K562 (cell line): ENCODE results near the gene ADAT3. TPM values are rescaled to one million over a fixed set of nuclear protein-coding genes. Genes with fewer than 3 reads are reported as not detected.
A peak's percentile ranks its signal among the peaks of the same experiment; 100 is the strongest.

ENCODE experiments used
- ARHGAP35 ChIP-seq: fragments of 450-650 bp; IDR thresholded peaks from 2 replicates; pipeline ENCODE4 v1.6.1; 2018; ENCODE audit not compliant: partially characterized antibody
- CHD1 ChIP-seq: fragments of 200-600 bp; sonication (generic); IDR thresholded peaks from one replicate; pipeline ENCODE4 v1.6.1; 2012; ENCODE audit warnings: mild to moderate bottlenecking, moderate library complexity, low read length, inconsistent platforms
- ELF2 ChIP-seq: fragments of 250-450 bp; sonication (Bioruptor Pico); IDR thresholded peaks from 2 replicates; pipeline ENCODE4 v1.5.0; 2021; ENCODE audit warnings: mild to moderate bottlenecking
- HMGN3 ChIP-seq: IDR thresholded peaks from 2 replicates; pipeline ENCODE4 v1.6.1; 2011; ENCODE audit warnings: borderline replicate concordance, low read depth, mild to moderate bottlenecking, mixed read lengths, low read length; ENCODE audit not compliant: insufficient read length; ENCODE audit errors: extremely low read depth
- NR4A1 ChIP-seq, 2 experiments: fragments of 250-450 bp in 1 of 2; fragments of 450-650 bp in 1 of 2; sonication (Bioruptor Pico) in 1 of 2; IDR thresholded peaks; 2 replicates each; pipeline versions ENCODE4 v1.4.0 to v1.6.1; 2016 to 2020; ENCODE audit warnings: mild to moderate bottlenecking in 2 of 2, missing compliant biosample characterization in 1 of 2, missing genetic modification characterization in 1 of 2, moderate library complexity in 1 of 2
- POLR2A ChIP-seq: fragments of 450-650 bp; conservative IDR thresholded peaks from 2 replicates; pipeline ENCODE4 v1.6.1; 2016
- SRSF1 ChIP-seq: fragments of 200-400 bp; formaldehyde crosslinking; IDR thresholded peaks from 2 replicates; pipeline ENCODE4 v1.6.1; 2017; ENCODE audit warnings: mild to moderate bottlenecking, low read depth, low read length, moderate library complexity
- TCF7L2 ChIP-seq: fragments of 150-350 bp; IDR thresholded peaks from 2 replicates; pipeline ENCODE4 v1.6.1; 2016; ENCODE audit warnings: low read depth, mild to moderate bottlenecking, low read length, moderate library complexity
- WHSC1 ChIP-seq: IDR thresholded peaks from one replicate; pipeline ENCODE4 v1.6.1; 2012; ENCODE audit warnings: low read length, control low read depth, inconsistent platforms
- ZNF324 ChIP-seq: fragments of 250-450 bp; sonication (Bioruptor Pico); IDR thresholded peaks from 2 replicates; pipeline ENCODE4 v1.4.0; 2020; ENCODE audit warnings: mild to moderate bottlenecking
- polyA plus RNA-seq, 8 experiments: library from polyadenylated mRNA; depleted of rRNA in 4 of 8; stranded (reverse) in 5 of 8; unstranded in 3 of 8; fragments of >200 nt; fragmentation: Nextera tagmentation in 2 of 8; fragmentation: Illumina TruSeq in 1 of 8; extraction: Ambion mirVana in 2 of 8; extraction: Trizol in 1 of 8; gene quantifications; 2 replicates each; pipeline versions ENCODE4 v1.2.1 to v1.2.3, GENCODE V29; 2011 to 2014; ENCODE audit warnings: inconsistent platforms in 1 of 8, missing spikeins in 1 of 8
- total RNA-seq, 7 experiments: library from RNA; depleted of rRNA in 6 of 7; stranded (reverse); fragments of >200 nt in 6 of 7; fragmentation: Illumina TruSeq in 2 of 7; extraction: Trizol in 2 of 7; gene quantifications; 2 replicates each; pipeline versions ENCODE4 v1.2.1 to v1.2.3, GENCODE V29; 2011 to 2021; ENCODE audit warnings: low replicate concordance in 1 of 7
- TF ChIP-seq, protein P1 (sequence below), 2 experiments: fragments of 450-650 bp; formaldehyde crosslinking in 1 of 2; IDR thresholded peaks; 2 replicates each; pipeline versions ENCODE4 v1.4.0 to v1.6.1; 2014 to 2020; ENCODE audit warnings: mild to moderate bottlenecking in 2 of 2, borderline replicate concordance in 1 of 2, low read depth in 1 of 2
- TF ChIP-seq, protein P2 (sequence below): sonication (generic); formaldehyde crosslinking; IDR thresholded peaks from 2 replicates; pipeline ENCODE4 v1.8.1; 2023; ENCODE audit warnings: mild to moderate bottlenecking, missing genetic modification reagents, moderate library complexity
- TF ChIP-seq, protein P3 (sequence below): sonication (generic); formaldehyde crosslinking; IDR thresholded peaks from 2 replicates; pipeline ENCODE4 v1.8.1; 2022; ENCODE audit warnings: missing genetic modification reagents

Gene ADAT3
- total and polyA plus RNA-seq, 9 of the 15 experiments (the other 6 are each of a cell fraction or from before 2014, with no cell fraction given), result 0.67 to 15.6 (median 7.8) TPM; not detected in 4

DNA sequence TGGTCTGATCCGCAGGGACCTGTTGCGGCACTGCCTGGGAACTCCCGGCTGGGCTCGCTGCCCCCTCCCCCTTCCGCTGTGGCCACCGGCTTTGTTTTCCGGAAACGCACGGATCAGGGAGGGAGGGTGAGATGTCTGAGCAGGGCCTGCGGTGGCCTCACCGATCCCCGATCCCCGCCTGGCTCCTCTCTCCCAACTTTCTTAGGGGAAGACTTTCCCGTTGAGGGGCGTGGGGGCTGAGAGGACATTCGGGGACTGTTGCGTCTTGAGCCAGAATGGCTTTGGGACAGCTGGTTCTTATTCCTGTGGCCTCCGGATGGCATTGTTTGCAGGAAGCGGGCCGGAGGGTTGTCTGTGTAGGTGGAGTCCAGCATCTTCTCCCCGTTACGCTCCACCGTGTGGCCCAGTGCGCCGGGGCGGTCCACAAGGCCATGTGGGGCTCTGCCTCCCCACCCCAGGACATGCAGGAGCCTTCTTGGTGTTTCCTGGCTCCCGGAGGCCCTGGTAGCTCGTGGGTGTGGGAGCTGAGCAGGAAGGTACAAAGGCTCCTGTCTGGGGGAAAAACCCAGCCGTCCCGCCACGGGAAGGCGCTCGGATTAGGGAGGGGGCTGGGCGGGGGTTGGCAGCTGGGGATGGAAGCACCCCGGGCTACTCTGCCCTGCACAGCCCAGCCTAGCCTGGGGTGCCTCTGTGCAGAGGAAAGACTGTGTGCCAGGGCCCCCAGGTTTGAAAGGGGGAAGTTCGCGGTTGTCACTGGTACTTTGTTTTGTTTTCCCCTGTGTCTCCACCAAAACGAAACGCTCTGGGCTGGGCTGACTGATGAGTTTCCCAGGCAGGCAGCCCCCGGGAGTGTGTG, 37.1 kb downstream of the ADAT3 start (continued):
- TF ChIP-seq ARHGAP35 (no peak), SRSF1 (no peak), ZNF324 (CRISPR knock-in tag) (no peak), HMGN3 (peak; percentile 47), WHSC1 (no peak), CHD1 (no peak), NR4A1 (CRISPR knock-in tag; IDR thresholded peaks at IDR 0.05) (no peak), NR4A1 (tag; IDR thresholded peaks at IDR 0.05) (no peak), ELF2 (CRISPR knock-in tag) (no peak), TCF7L2 (no peak), POLR2A (0 out of 2 replicates have a peak, but pooled peaks have one; percentile 13)
- TF ChIP-seq, protein P1, sequence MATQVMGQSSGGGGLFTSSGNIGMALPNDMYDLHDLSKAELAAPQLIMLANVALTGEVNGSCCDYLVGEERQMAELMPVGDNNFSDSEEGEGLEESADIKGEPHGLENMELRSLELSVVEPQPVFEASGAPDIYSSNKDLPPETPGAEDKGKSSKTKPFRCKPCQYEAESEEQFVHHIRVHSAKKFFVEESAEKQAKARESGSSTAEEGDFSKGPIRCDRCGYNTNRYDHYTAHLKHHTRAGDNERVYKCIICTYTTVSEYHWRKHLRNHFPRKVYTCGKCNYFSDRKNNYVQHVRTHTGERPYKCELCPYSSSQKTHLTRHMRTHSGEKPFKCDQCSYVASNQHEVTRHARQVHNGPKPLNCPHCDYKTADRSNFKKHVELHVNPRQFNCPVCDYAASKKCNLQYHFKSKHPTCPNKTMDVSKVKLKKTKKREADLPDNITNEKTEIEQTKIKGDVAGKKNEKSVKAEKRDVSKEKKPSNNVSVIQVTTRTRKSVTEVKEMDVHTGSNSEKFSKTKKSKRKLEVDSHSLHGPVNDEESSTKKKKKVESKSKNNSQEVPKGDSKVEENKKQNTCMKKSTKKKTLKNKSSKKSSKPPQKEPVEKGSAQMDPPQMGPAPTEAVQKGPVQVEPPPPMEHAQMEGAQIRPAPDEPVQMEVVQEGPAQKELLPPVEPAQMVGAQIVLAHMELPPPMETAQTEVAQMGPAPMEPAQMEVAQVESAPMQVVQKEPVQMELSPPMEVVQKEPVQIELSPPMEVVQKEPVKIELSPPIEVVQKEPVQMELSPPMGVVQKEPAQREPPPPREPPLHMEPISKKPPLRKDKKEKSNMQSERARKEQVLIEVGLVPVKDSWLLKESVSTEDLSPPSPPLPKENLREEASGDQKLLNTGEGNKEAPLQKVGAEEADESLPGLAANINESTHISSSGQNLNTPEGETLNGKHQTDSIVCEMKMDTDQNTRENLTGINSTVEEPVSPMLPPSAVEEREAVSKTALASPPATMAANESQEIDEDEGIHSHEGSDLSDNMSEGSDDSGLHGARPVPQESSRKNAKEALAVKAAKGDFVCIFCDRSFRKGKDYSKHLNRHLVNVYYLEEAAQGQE (IDR thresholded peaks at IDR 0.05; ENCODE audit: borderline replicate concordance), result no peak
- TF ChIP-seq, protein P1 (CRISPR knock-in tag; IDR thresholded peaks at IDR 0.05; ENCODE audit: low read depth), result no peak
- TF ChIP-seq, protein P2, sequence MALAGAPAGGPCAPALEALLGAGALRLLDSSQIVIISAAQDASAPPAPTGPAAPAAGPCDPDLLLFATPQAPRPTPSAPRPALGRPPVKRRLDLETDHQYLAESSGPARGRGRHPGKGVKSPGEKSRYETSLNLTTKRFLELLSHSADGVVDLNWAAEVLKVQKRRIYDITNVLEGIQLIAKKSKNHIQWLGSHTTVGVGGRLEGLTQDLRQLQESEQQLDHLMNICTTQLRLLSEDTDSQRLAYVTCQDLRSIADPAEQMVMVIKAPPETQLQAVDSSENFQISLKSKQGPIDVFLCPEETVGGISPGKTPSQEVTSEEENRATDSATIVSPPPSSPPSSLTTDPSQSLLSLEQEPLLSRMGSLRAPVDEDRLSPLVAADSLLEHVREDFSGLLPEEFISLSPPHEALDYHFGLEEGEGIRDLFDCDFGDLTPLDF, result no peak
- TF ChIP-seq, protein P3, sequence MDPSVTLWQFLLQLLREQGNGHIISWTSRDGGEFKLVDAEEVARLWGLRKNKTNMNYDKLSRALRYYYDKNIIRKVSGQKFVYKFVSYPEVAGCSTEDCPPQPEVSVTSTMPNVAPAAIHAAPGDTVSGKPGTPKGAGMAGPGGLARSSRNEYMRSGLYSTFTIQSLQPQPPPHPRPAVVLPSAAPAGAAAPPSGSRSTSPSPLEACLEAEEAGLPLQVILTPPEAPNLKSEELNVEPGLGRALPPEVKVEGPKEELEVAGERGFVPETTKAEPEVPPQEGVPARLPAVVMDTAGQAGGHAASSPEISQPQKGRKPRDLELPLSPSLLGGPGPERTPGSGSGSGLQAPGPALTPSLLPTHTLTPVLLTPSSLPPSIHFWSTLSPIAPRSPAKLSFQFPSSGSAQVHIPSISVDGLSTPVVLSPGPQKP (CRISPR knock-in tag), result no peak
